IPS-15b (cell line): ENCODE data around the gene TRMT10C.
A peak's percentile ranks its signal among the peaks of the same experiment; 100 is the strongest.
"Not testable (repeated sequence)": the region's sequence is repeated elsewhere in the genome, so short reads cannot be mapped to it uniquely, and the experiment has no call there.

Experiments used
- H3K27me3 ChIP-seq: one replicate; pipeline ENCODE4 v1.6.1; 2013; ENCODE audit warnings: low read length; ENCODE audit not compliant: control insufficient read depth, insufficient read depth
- H3K36me3 ChIP-seq: one replicate; pipeline ENCODE4 v1.6.1; 2013; ENCODE audit warnings: low read length; ENCODE audit not compliant: control insufficient read depth, insufficient read depth
- H3K4me1 ChIP-seq: one replicate; pipeline ENCODE4 v1.6.1; 2013; ENCODE audit warnings: mild to moderate bottlenecking, low read length; ENCODE audit not compliant: control insufficient read depth, insufficient read depth
- H3K4me3 ChIP-seq: one replicate; pipeline ENCODE4 v1.5.1; 2013; ENCODE audit warnings: low read depth, low read length
- H3K9ac ChIP-seq: one replicate; pipeline ENCODE4 v1.6.1; 2013; ENCODE audit warnings: low read depth, mild to moderate bottlenecking, low read length
- H3K9me3 ChIP-seq: one replicate; pipeline ENCODE4 v1.6.1; 2013; ENCODE audit warnings: mild to moderate bottlenecking, low read length; ENCODE audit not compliant: control insufficient read depth, insufficient read depth

TRMT10C gene

DNA sequence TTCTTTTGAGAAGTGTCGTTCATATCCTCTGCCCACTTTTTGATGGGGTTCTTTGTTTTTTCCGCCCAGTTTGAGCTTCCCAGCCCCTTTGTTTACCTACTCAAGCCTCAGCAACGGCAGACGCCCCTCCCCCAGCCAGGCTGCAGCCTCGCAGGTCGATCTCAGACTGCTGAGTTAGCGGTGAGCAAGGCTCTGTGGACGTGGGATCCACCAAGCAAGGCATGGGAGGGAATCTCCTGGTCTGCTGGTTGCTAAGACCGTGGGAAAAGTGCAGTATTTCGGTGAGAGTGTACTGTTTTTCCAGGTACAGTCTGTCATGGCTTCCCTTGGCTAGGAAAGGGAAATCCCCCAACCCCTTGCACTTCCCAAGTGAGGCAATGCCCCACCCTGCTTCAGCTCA lies 43.7 kb downstream of the TRMT10C start:
- H3K36me3 ChIP-seq, H3K27me3 ChIP-seq, H3K4me1 ChIP-seq, H3K9me3 ChIP-seq: not testable (repeated sequence)
- Histone ChIP-seq H3K4me3 (peak overlapping the region; percentile 54), H3K9ac (peak overlapping the region; percentile 81)

DNA sequence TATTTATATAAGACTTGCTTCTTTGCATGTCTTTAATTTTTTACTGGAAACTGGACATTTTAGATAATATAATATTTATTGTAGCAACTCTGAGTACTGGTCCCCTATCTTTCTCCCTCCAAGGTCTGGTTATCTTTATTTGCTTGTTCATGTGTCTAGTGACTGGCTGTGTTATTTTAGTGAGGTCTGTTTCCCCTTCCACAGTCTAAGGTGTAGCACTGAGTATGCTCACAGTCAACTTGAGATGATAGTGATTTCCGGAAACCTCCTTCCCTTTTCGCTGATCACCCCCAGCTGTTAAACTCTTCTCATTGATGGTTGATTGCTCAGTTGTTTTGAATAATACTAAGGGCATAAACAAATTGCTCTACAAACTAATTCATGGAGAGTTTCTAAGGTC lies 49.4 kb downstream of the TRMT10C start:
- Histone ChIP-seq H3K4me3 (no peak overlapping the region), H3K27me3 (no peaks in the 10 kb centered on the region), H3K9me3 (no peaks in the 10 kb centered on the region), H3K4me1 (no peaks in the 10 kb centered on the region), H3K36me3 (no peaks in the 10 kb centered on the region), H3K9ac (no peak overlapping the region)

DNA sequence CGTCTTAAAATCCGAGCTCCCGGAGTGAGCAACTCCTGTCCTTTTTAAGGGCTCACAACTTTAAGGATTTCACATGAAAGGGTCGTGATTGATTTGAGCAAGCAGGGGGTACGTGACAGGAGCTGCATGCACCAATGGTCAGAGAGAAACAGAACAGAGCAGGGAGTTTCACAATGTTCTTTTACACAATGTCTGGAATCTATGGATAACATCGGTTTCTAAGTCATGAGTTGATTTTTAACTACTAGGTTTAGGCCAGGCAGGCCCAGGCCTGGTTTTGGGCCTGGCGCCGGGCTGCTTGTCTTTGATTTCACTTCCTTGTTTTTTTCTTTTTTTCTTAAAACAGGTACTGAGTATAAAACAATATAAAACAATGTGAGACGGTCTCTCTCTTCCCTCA lies 51.3 kb downstream of the TRMT10C start:
- not testable (repeated sequence) for H3K4me1 ChIP-seq, H3K9me3 ChIP-seq, H3K27me3 ChIP-seq, H3K9ac ChIP-seq, H3K36me3 ChIP-seq, H3K4me3 ChIP-seq

DNA sequence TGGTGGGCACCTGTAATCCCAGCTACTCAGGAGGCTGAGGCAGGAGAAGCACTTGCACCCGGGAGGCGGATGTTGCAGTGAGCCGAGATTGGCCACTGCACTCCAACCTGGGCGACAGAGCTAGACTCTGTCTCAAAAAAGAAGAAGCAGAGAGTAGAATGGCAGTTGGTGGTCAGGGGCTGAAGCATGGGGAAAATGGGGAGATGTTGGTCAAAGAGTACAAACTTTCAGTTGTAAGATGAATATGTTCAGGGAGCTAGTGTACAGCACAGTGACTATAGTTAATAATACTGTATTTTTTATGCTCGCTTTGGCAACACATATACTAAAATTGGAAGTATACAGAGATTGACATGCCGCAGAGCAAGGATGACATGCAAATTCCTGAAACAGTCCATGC lies 53.9 kb downstream of the TRMT10C start:
- H3K4me1 ChIP-seq = no peaks in the 10 kb centered on the region
- no peak overlapping the region for H3K9ac ChIP-seq
- H3K4me3 ChIP-seq = no peak overlapping the region
- no peaks in the 10 kb centered on the region for H3K36me3 ChIP-seq
- H3K9me3 ChIP-seq = no peaks in the 10 kb centered on the region
- no peaks in the 10 kb centered on the region for H3K27me3 ChIP-seq
